ENCODE results near the gene PLPPR2.
A peak's percentile ranks its signal among the peaks of the same experiment; 100 is the strongest.

The PLPPR2 gene

DNA sequence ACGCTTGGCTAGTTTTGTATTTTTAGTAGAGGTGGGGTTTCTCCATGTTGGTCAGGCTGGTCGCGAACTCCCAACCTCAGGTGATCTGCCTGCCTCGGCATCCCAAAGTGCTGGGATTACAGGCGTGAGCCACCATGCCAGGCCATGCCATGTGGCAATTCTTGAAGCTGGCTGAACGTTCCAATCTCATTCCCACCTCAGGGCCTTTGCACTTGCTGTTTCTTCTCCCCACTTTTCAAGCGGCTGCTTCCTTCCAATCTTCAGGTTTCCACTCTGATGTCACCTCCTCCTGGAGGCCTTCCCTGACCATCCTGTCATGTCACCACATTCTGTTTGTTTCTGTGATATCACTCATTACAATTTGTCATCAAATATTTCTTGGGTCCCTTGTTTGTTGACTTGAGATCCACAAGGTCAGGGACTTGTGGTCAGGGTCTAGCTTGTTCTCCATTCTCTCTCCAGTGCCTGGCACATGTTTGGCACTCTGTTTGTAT, 24.7 kb downstream of the PLPPR2 start:
- H3K4me3 ChIP-seq (ENCODE audit: low read depth, low read length): no peak overlapping the region
- TF ChIP-seq, protein P1, sequence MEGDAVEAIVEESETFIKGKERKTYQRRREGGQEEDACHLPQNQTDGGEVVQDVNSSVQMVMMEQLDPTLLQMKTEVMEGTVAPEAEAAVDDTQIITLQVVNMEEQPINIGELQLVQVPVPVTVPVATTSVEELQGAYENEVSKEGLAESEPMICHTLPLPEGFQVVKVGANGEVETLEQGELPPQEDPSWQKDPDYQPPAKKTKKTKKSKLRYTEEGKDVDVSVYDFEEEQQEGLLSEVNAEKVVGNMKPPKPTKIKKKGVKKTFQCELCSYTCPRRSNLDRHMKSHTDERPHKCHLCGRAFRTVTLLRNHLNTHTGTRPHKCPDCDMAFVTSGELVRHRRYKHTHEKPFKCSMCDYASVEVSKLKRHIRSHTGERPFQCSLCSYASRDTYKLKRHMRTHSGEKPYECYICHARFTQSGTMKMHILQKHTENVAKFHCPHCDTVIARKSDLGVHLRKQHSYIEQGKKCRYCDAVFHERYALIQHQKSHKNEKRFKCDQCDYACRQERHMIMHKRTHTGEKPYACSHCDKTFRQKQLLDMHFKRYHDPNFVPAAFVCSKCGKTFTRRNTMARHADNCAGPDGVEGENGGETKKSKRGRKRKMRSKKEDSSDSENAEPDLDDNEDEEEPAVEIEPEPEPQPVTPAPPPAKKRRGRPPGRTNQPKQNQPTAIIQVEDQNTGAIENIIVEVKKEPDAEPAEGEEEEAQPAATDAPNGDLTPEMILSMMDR (IDR thresholded peaks at IDR 0.05; ENCODE audit: low read depth, low read length): no peak
- DNase-seq (ENCODE audit: low read depth, low spot score): no peak
- in situ Hi-C loops (cut with HindIII; ENCODE audit: low sequenced_read_pairs): no loop called here

DNA sequence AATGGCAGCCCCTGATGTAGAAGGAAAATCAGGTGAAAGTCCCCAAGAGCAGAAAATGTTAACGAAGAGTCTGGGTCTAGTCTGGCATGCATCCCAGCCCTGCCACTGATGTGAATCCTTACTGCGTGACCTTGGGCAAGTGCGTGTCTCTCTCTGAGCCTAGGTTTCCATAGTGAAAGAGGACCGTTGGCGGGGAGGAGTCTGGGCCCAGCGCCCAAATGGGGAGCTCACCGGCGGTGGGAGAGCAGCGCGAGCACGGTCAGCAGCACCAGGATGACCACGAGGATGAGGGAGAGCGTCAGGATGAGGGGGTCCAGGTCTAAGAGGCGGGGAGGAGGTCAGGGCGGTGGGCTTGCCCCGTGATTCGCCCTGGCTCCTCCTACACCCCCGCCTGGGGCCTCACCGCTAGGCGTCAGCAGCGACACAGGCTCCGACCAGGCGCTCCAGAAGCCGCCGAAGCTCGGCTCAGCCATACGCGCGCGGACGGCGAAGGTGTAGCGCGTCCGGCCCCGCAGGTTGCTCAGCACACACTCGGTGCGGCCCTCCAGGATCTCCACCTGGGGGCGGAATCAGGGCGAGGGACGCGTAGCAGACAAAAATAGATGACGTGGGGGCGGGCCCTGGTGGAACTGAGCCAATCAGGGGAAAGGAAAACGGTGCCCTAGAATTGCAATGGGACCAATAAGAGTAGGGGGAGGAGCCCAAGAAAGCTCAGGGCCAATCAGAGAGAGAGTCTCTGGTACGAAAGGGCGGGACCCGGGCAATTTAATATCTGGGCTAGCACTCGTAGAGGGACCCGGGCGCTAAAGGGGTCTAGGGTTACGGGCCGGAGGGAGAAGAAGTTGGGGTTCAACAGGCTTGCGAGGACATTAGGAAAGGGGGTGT, 25.7 kb downstream of the PLPPR2 start:
- TF ChIP-seq, protein P1 (IDR thresholded peaks at IDR 0.05; ENCODE audit: low read depth, low read length): peak; percentile 80

DNA sequence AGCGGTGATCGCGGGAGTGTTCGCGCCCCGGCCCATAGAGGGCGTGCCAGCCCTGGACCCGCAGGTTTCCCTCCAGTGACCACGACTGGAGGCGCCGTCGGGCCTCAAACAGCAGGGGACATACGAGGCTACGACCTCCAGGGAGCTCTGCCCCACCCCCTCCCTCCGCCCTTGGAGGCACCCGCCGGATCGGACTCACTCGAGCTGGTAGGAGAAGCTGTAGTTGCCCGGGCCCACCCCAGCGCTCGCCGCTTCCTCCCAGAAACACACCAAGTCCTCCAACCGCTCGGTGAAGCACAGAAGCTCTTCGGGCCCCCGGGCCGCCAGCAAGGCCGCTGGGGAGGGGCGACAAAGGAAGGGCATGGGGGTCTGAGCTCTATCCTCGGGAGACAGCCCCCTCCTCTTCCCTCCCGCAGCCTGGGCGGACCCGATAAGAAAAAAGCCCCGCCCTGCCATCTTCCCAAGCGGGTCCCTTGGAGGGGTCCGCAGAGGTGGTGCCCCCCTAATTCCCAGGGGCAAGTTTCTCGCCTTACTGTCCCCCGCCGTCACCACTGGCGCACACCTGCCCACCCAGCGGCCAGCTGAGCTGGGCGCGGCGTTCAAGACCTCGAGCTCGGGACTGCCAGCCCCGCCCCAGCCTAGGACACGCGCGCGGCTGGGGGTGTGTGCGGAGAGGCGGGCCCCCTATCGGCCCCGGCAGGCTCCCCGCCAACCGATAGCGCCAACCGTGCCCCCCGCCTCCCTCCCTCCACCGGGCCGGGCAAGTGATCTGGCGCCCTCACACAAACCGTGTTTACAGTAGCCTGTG, 27.9 kb downstream of the PLPPR2 start:
- peak overlapping the region; percentile 2 for H3K4me3 ChIP-seq (ENCODE audit: low read depth, low read length)
- TF ChIP-seq, protein P1 (IDR thresholded peaks at IDR 0.05; ENCODE audit: low read depth, low read length): peak; percentile 65
- in situ Hi-C loops (cut with HindIII; ENCODE audit: low sequenced_read_pairs): no loop called here
- no peak for DNase-seq (ENCODE audit: low read depth, low spot score)

More for the DNA sequence above, 25.7 kb downstream of the PLPPR2 start:
- peak overlapping the region; percentile 66 for H3K4me3 ChIP-seq (ENCODE audit: low read depth, low read length)
- peak; percentile 94 for DNase-seq (ENCODE audit: low read depth, low spot score)
- in situ Hi-C loops (cut with HindIII; ENCODE audit: low sequenced_read_pairs): no loop called here

DNA sequence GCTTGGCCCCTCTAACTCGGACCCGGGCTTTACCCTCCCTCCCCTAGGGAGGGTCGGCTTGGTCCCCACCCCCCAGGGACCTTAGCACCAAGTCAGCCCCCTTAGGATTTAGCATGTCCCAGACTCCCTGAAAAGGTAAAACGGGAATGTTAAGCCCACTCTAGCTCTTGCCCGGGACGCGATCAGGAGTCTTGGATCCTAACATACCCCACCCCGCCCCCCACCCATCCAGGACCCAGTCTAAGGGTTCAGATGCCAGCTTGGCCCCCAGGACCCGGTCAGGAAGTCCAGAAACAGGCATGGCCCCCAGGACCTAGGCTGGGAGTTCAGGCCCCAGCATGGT, 28.4 kb downstream of the PLPPR2 start:
- in situ Hi-C loops (cut with HindIII; ENCODE audit: low sequenced_read_pairs): no loop called here
- TF ChIP-seq, protein P1 (IDR thresholded peaks at IDR 0.05; ENCODE audit: low read depth, low read length): no peak
- peak overlapping the region; percentile 3 for H3K4me3 ChIP-seq (ENCODE audit: low read depth, low read length)
- no peak for DNase-seq (ENCODE audit: low read depth, low spot score)

DNA sequence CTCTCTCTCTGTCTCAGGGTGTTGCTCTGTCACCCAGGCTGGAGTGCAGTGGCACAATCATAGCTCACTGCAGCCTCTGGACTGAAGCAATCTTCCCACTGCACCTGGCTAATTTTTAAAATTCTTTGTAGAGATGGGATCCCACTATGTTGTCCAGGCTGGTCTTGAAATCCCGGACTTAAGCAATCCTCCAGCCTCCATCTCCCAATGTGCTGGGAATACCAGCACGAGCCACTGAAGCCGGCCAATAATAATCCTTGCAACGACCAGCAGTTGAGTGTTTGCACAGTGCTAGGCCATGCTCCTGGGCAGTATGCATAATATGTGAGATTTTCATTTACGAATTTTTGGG, 29.5 kb downstream of the PLPPR2 start:
- TF ChIP-seq, protein P1 (IDR thresholded peaks at IDR 0.05; ENCODE audit: low read depth, low read length): no peak
- H3K4me3 ChIP-seq (ENCODE audit: low read depth, low read length): no peak overlapping the region
- no peak for DNase-seq (ENCODE audit: low read depth, low spot score)
- in situ Hi-C loops (cut with HindIII; ENCODE audit: low sequenced_read_pairs): no loop called here

DNA sequence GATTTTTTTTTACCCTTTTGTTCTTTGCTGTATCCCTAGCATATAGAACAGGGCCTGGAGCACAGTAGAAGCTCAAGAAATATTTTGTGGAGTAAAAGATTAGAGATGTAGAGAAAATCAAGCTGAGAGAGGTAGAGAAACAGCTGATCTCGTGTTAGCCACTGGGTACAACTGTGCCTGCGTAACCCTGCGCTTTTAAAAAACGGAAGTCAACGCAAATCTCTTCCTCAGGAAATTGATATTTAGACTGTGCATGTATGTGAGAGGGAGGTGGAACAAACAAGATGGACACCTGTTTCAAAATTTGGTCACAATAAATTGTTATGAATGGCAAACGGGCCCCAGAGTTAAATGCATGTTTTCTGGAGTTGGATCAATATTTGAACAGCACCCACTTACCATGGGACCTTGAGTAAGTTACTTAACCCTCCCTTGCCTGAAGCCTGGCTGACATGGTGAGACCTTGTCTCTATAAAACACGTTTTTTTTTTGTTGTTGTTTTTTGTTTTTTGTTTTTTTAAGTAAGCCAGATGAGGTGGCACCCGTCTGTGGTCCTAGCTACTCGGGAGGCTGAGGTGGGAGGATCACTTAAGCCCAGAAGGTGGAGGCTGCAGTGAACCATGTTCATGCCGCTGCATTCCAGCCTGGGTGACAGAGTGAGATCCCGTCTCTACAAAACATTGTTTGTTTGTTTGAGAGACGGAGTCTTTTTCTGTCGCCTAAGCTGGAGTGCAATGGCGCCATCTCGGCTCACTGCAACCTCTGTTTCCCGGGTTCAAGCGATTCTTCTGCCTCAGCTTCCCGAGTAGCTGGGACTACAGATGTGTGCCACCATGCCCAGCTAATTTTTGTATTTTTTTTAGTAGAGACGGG, 32.2 kb downstream of the PLPPR2 start:
- TF ChIP-seq, protein P1 (IDR thresholded peaks at IDR 0.05; ENCODE audit: low read depth, low read length): no peak
- no peak for DNase-seq (ENCODE audit: low read depth, low spot score)
- in situ Hi-C loops (cut with HindIII; ENCODE audit: low sequenced_read_pairs): no loop called here
- no peak overlapping the region for H3K4me3 ChIP-seq (ENCODE audit: low read depth, low read length)

Measured in astrocyte of the spinal cord (primary cell).